ENCODE data around the gene GARIN5B.
"Not testable (repeated sequence)": the region's sequence is repeated elsewhere in the genome, so short reads cannot be mapped to it uniquely, and the experiment has no call there.

GARIN5B gene

DNA sequence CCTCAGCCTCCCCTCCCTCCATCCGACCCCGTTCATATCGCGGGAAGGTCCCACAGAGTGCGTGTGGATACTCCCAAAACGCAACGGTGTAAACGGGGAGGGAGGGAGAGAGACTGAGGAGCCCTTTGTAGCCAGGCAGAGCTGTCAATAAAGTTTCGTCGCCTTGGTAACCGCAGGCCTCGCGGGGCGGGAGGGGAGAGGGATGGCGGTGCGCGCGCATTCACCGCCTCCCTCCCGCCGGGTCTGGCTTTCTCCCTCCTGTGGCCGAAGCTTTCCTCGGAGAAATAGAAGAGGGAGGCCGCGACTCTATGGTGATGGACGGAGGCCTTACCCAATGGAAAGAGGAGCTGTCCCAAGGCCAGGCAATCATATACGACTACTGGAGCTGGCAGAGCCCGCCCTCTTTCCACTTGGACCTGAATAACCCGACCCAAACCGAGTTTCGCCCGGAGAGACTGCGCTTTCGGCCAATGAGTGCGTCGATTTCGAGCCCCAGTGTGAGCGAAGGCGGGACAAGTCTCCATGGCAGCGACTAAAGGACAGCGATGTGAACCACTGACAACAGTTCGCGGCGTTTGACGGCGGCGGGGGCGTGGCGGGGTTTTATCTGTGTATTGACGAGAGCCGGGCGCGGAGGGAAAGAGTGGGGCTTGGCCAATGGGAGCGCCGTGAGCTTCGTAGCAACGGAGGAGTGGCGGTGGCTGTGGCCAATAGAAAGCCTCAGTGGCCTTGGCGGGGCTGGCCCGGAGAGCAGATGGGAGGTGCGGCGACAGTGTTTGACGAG is 23.8 kb downstream of the GARIN5B start, which contains the start of gene KMT5C:
KMT5C (plus strand) TSS at position 772 of the 784 bp plus-strand sequence. CDS start 2,061 bp downstream, outside the sequence.
- ChIA-PET POLR2A (interaction anchor here (0.6 to 1.8 kb wide), 15 partner anchors 11 to 315 kb away, joined by 3 to 12 read pairs (median 3); partner anchors contain the start of genes ISOC2, TMEM150B, U2AF2 and UBE2S), CTCF (interaction anchor here (0.6 to 4.3 kb wide), 14 partner anchors 10 to 165 kb away, joined by 3 to 43 read pairs (median 3); partner anchors contain the start of genes TMEM238 and ZNF628)
- DNase-seq (ENCODE audit: extremely low spot score) = peak; percentile 98
- TF ChIP-seq, protein P1, sequence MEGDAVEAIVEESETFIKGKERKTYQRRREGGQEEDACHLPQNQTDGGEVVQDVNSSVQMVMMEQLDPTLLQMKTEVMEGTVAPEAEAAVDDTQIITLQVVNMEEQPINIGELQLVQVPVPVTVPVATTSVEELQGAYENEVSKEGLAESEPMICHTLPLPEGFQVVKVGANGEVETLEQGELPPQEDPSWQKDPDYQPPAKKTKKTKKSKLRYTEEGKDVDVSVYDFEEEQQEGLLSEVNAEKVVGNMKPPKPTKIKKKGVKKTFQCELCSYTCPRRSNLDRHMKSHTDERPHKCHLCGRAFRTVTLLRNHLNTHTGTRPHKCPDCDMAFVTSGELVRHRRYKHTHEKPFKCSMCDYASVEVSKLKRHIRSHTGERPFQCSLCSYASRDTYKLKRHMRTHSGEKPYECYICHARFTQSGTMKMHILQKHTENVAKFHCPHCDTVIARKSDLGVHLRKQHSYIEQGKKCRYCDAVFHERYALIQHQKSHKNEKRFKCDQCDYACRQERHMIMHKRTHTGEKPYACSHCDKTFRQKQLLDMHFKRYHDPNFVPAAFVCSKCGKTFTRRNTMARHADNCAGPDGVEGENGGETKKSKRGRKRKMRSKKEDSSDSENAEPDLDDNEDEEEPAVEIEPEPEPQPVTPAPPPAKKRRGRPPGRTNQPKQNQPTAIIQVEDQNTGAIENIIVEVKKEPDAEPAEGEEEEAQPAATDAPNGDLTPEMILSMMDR (IDR thresholded peaks at IDR 0.05; ENCODE audit: control extremely low read depth, extremely low read depth, low read depth, missing control alignments) = no peak

DNA sequence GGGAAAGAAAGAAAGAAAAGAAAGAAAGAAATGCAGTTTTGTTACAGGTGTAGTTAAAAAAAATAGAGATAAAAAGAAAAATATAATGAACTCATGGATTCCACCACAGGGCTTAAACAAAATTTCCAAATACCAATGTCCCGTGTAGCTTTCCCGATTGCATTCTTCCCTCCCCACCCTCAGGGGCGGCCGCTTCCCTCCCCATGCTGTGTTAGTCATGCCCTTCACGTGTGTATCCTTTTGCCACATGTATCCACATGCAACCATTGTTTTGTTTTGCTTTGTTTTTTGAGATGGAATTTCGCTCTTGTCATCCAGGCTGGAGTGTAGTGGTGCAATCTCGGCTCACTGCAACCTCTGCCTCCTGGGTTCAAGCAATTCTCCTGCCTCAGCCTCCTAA is 27.0 kb downstream of the GARIN5B start:
- no peak for DNase-seq (ENCODE audit: extremely low spot score)
- ChIA-PET POLR2A (no interaction called here), CTCF (interaction anchor here (1.6 to 4.3 kb wide), 2 partner anchors 34 to 44 kb away, joined by 4 to 43 read pairs; no protein-coding TSS in a partner anchor)
- TF ChIP-seq, protein P1 (IDR thresholded peaks at IDR 0.05; ENCODE audit: control extremely low read depth, extremely low read depth, low read depth, missing control alignments) = no peak

DNA sequence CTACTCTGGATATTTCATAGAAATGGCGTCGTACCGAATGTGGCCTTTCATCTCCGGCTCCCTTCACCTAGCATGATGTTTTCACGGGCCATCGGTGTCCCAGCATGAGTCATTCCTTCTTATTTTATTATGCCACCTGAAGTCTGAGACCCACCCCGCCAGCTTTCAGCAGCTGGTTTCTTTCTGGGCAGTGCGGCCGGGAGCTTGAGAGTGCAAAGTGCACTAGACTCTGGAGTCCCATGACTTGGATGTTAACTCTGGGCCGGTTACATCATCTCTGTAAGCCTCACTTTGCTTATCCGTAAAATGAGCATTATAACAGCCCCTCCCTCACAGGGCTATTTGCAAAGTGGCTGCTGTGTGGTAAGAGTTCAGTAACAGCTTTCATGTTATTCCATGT is 29.2 kb downstream of the GARIN5B start:
- TF ChIP-seq, protein P1 (IDR thresholded peaks at IDR 0.05; ENCODE audit: control extremely low read depth, extremely low read depth, low read depth, missing control alignments) = no peak
- POLR2A ChIA-PET = no interaction called here
- DNase-seq (ENCODE audit: extremely low spot score) = no peak
- CTCF ChIA-PET = no interaction called here

DNA sequence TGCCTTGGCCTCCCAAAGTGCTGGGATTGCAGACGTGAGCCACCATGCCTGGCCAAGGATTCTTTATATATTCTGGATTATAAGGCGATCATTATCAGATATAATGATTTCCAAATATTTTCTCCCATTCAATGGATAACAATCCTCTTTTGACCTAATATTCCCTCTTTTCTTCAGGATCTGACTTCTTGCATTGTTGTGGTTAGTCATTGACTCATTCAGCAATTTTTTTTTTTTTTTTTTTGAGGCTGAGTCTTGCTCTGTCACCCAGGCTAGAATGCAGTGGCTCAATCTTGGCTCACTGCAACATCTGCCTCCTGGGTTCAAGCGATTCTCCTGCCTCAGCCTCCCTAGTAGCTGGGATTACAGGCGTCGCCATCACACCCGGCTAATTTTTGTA is 33.3 kb downstream of the GARIN5B start:
- DNase-seq (ENCODE audit: extremely low spot score); CTCF ChIA-PET; POLR2A ChIA-PET: not testable (repeated sequence)

DNA sequence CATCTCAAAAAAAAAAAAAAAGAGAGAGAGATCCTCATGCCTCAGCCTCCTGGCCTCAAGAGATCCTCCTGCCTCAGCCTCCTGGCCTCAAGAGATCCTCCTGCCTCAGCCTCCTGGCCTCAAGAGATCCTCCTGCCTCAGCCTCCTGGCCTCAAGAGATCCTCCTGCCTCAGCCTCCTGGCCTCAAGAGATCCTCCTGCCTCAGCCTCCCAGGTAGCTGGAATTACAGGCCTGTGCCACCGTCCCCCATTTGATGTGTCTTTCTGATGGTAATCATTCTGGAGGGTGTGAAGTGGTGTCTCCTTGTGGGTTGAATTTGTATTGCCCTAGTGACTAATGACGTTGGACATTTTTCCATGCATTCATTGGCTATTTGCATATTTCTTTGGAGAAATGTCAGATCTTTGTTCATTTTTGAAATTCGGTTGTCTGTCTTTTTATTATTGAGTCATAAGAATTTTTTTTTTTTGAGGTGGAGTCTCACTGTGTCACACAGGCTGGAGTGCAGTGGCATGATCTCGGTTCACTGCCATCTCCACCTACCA is 34.2 kb downstream of the GARIN5B start:
- CTCF ChIA-PET; DNase-seq (ENCODE audit: extremely low spot score); POLR2A ChIA-PET: not testable (repeated sequence)

DNA sequence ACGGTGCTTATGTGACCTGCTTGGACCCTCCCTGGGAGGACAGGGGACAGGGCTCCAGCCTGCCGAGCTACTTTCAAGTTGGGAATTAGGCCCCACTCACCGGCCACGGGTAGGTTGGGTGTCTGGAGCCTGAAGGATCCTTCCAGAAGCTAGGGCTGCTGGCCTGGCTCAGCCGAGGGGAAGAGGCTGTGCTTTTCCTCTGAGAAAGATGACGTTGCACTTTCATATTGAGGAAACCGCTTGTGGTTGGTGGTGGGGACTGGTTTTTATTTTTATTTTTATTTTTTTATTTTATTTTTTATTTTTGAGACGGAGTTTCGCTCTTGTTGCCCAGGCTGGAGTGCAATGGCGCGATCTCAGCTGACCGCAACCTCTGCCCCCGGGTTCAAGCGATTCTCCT is 37.9 kb downstream of the GARIN5B start, which contains the start of gene TMEM150B:
TMEM150B (minus strand) TSS at position 170 of the 400 bp plus-strand sequence. CDS start 4,305 bp downstream, outside the sequence.
- DNase-seq (ENCODE audit: extremely low spot score) = no peak
- TF ChIP-seq, protein P1 (IDR thresholded peaks at IDR 0.05; ENCODE audit: control extremely low read depth, extremely low read depth, low read depth, missing control alignments) = no peak
- ChIA-PET CTCF (interaction anchor here (1.0 to 1.5 kb wide), 2 partner anchors 23 to 236 kb away, joined by 3 read pairs; no protein-coding TSS in a partner anchor), POLR2A (interaction anchor here (0.7 to 1.0 kb wide), 2 partner anchors 14 to 82 kb away, joined by 3 to 5 read pairs; partner anchors contain the start of genes KMT5C and UBE2S)

DNA sequence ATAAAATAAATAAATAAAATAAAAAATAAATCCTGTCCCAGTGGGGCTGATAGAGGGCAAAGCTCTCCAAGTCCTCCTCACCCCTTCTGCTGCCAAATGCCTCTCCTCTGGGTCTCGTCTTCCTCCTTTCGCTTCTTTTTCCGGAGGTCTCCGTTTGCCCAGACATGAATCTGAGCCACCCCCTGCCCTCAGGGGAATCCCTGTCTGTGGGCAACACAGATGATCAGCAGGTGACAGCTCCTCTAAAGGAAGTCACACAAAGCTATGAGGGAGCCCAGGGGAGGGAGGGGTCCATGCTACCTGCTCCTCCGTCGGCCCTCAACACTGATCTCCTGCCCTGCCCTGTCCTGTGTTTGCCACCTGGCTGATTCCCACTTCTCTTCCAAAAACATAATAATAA is 38.4 kb downstream of the GARIN5B start:
- ChIA-PET POLR2A (interaction anchor here (0.7 to 1.0 kb wide), 2 partner anchors 15 to 83 kb away, joined by 3 to 5 read pairs; partner anchors contain the start of genes KMT5C and UBE2S), CTCF (interaction anchor here (1.0 to 1.5 kb wide), 2 partner anchors 22 to 235 kb away, joined by 3 read pairs; no protein-coding TSS in a partner anchor)
- TF ChIP-seq, protein P1 (IDR thresholded peaks at IDR 0.05; ENCODE audit: control extremely low read depth, extremely low read depth, low read depth, missing control alignments) = no peak
- DNase-seq (ENCODE audit: extremely low spot score) = no peak

Data from GM10248 (cell line).